ENCODE results near the gene HCN3.

DNA sequence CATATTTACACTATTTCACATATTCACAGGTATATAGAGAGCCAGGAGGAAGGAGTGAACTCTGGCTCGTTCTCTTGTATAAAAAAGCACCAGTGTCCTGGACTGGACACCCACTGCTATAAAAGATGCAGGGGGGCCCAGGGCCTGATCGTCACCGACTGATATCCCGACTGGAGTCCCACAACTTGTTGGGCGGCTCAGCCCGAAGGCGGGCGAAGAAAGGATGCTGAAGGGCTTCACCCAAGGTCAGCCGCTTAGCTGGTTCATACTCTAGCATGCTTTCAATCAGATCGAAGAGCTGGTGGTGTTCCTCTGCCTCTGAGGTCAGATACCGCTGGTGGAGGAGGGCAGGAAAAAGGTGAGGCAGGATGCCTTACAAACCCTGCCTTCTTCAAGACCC lies 14.2 kb upstream of the HCN3 start:
- TF ChIP-seq, protein P1, sequence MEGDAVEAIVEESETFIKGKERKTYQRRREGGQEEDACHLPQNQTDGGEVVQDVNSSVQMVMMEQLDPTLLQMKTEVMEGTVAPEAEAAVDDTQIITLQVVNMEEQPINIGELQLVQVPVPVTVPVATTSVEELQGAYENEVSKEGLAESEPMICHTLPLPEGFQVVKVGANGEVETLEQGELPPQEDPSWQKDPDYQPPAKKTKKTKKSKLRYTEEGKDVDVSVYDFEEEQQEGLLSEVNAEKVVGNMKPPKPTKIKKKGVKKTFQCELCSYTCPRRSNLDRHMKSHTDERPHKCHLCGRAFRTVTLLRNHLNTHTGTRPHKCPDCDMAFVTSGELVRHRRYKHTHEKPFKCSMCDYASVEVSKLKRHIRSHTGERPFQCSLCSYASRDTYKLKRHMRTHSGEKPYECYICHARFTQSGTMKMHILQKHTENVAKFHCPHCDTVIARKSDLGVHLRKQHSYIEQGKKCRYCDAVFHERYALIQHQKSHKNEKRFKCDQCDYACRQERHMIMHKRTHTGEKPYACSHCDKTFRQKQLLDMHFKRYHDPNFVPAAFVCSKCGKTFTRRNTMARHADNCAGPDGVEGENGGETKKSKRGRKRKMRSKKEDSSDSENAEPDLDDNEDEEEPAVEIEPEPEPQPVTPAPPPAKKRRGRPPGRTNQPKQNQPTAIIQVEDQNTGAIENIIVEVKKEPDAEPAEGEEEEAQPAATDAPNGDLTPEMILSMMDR (IDR thresholded peaks at IDR 0.05), result no peak
- TF ChIP-seq ESRRA (CRISPR knock-in tag; IDR thresholded peaks at IDR 0.05; ENCODE audit: borderline replicate concordance) (no peak), NR2C2 (CRISPR knock-in tag; IDR thresholded peaks at IDR 0.05) (no peak), JAZF1 (CRISPR knock-in tag; IDR thresholded peaks at IDR 0.05) (no peak), ZNF232 (CRISPR knock-in tag; IDR thresholded peaks at IDR 0.05) (no peak)
- TF ChIP-seq, protein P2, sequence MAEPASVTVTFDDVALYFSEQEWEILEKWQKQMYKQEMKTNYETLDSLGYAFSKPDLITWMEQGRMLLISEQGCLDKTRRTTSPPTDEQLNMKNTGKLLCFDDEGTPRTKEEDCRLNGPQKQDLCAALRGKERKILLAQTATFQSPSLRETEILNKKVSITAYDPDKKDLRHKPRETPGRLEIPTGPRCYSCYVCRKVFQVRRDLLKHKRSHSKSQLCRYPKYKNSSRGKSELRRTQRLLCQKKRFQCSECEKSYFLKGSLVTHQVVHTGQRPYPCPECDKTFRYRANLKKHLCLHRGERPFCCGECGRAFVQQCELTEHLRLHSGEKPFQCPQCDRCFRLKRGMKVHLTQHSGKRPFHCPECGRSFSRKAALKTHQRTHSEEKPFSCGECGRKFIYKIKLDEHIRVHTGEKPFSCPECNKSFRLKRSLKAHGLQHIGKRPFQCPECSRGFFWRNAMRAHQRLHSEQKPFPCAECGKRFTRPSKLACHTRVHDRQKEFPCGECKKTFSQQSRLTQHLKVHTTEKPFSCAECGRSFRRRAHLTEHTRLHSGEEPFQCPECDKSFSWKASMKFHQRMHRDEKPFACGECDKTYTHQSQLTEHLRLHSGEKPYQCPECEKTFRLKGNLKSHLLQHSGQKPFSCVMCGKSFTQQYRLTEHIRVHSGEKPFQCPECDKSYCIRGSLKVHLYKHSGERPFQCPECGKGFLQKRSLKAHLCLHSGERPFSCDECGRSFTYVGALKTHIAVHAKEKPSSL (CRISPR knock-in tag; conservative IDR thresholded peaks at IDR 0.05), result no peak
- TF ChIP-seq, protein P3, sequence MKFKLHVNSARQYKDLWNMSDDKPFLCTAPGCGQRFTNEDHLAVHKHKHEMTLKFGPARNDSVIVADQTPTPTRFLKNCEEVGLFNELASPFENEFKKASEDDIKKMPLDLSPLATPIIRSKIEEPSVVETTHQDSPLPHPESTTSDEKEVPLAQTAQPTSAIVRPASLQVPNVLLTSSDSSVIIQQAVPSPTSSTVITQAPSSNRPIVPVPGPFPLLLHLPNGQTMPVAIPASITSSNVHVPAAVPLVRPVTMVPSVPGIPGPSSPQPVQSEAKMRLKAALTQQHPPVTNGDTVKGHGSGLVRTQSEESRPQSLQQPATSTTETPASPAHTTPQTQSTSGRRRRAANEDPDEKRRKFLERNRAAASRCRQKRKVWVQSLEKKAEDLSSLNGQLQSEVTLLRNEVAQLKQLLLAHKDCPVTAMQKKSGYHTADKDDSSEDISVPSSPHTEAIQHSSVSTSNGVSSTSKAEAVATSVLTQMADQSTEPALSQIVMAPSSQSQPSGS (CRISPR knock-in tag; IDR thresholded peaks at IDR 0.05; ENCODE audit: borderline replicate concordance, low read depth), result no peak
- TF ChIP-seq, protein P4, sequence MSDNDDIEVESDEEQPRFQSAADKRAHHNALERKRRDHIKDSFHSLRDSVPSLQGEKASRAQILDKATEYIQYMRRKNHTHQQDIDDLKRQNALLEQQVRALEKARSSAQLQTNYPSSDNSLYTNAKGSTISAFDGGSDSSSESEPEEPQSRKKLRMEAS (CRISPR knock-in tag; IDR thresholded peaks at IDR 0.05), result no peak
